HG03354 (cell line): ENCODE measurements around the gene CD274.
"Not testable (repeated sequence)": the region's sequence is repeated elsewhere in the genome, so short reads cannot be mapped to it uniquely, and the experiment has no call there.

Source experiments
- ATAC-seq: cut with Tn5 transposase; IDR thresholded peaks from one replicate; pipeline ENCODE4 v1.9.1; 2021; ENCODE audit warnings: mild to moderate bottlenecking; ENCODE audit not compliant: unreplicated experiment, poor library complexity, severe bottlenecking

The CD274 gene

GRCh38 chr9:5459289-5459829 lies 9.0 kb downstream of the CD274 start:
- ATAC-seq = no peak

- no peak for ATAC-seq
Measured at GRCh38 chr9:5460157-5460556, 9.8 kb downstream of the CD274 start.

GRCh38 chr9:5464831-5465330 lies 14.5 kb downstream of the CD274 start:
- ATAC-seq = not testable (repeated sequence)

- ATAC-seq = no peak
Measured at GRCh38 chr9:5466005-5466404, 15.7 kb downstream of the CD274 start.

- no peak for ATAC-seq
Measured at GRCh38 chr9:5466766-5467165, 16.4 kb downstream of the CD274 start.

GRCh38 chr9:5468850-5469249 lies 18.5 kb downstream of the CD274 start:
- no peak for ATAC-seq

- no peak for ATAC-seq
Measured at GRCh38 chr9:5470122-5470521, 19.8 kb downstream of the CD274 start.

GRCh38 chr9:5470816-5471215 lies 20.5 kb downstream of the CD274 start:
- ATAC-seq = no peak

- ATAC-seq = not testable (repeated sequence)
Measured at GRCh38 chr9:5475611-5476010, 25.3 kb downstream of the CD274 start.

GRCh38 chr9:5478206-5478605 lies 27.9 kb downstream of the CD274 start:
- no peak for ATAC-seq

GRCh38 chr9:5479994-5480694 lies 29.8 kb downstream of the CD274 start:
- ATAC-seq = peak; percentile 62

- ATAC-seq = no peak
Measured at GRCh38 chr9:5480919-5481318, 30.6 kb downstream of the CD274 start.

GRCh38 chr9:5481322-5482040 lies 31.1 kb downstream of the CD274 start:
- no peak for ATAC-seq

- no peak for ATAC-seq
Measured at GRCh38 chr9:5482194-5482593, 31.9 kb downstream of the CD274 start.

GRCh38 chr9:5483306-5483705 lies 33.0 kb downstream of the CD274 start:
- no peak for ATAC-seq

- no peak for ATAC-seq
Measured at GRCh38 chr9:5485378-5486085, 35.2 kb downstream of the CD274 start.

GRCh38 chr9:5486988-5487387 lies 36.6 kb downstream of the CD274 start:
- ATAC-seq = no peak

GRCh38 chr9:5488221-5489008 lies 38.1 kb downstream of the CD274 start:
- ATAC-seq = no peak

- no peak for ATAC-seq
Measured at GRCh38 chr9:5489630-5490490, 39.5 kb downstream of the CD274 start.
